Measurements from ENCODE around the gene PANX1.

PANX1 gene

DNA sequence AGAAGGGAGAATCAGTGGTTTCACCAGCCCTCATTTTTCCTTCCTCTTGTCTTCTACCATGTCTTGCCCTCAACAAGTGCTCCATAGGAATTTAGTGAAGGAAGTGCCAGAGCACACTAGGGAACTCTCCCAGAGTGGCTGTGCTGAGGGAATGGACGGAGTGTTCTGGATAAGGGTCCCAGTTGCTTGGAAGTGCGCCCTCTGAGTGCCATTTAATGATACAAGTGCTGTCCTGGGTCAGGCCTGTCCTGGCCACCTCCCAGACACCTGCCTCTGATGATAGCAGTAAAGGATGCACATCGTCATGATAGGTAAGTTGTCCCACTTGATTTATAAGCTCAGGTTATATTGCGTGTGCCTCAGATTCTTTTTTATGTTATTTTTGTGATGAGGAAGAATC is 5.1 kb downstream of the PANX1 start:
- H2AFZ ChIP-seq (ENCODE audit: low read length) = no peak overlapping the region
- H3K9me2 ChIP-seq (ENCODE audit: low read depth, low read length) = no peaks in the 10 kb centered on the region
- H3K27me3 ChIP-seq (ENCODE audit: insufficient read depth, low read length) = no peaks in the 10 kb centered on the region
- 0 out of 2 replicates have a peak, but pooled peaks cover 7% of the 10 kb centered on the region for H3K79me2 ChIP-seq (ENCODE audit: insufficient read depth, low read length)
- TF ChIP-seq EZH2 (IDR thresholded peaks at IDR 0.05; ENCODE audit: borderline replicate concordance, low read length) = no peak
- TF ChIP-seq, protein P1, sequence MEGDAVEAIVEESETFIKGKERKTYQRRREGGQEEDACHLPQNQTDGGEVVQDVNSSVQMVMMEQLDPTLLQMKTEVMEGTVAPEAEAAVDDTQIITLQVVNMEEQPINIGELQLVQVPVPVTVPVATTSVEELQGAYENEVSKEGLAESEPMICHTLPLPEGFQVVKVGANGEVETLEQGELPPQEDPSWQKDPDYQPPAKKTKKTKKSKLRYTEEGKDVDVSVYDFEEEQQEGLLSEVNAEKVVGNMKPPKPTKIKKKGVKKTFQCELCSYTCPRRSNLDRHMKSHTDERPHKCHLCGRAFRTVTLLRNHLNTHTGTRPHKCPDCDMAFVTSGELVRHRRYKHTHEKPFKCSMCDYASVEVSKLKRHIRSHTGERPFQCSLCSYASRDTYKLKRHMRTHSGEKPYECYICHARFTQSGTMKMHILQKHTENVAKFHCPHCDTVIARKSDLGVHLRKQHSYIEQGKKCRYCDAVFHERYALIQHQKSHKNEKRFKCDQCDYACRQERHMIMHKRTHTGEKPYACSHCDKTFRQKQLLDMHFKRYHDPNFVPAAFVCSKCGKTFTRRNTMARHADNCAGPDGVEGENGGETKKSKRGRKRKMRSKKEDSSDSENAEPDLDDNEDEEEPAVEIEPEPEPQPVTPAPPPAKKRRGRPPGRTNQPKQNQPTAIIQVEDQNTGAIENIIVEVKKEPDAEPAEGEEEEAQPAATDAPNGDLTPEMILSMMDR (IDR thresholded peaks at IDR 0.05; ENCODE audit: low read length) = no peak
- no peak overlapping the region for H3K4me2 ChIP-seq (ENCODE audit: low read length)
- no peak overlapping the region for H3K9ac ChIP-seq (ENCODE audit: low read length)
- H3F3A ChIP-seq (ENCODE audit: insufficient read depth, low read length) = no peaks in the 10 kb centered on the region
- no peak overlapping the region for H3K4me3 ChIP-seq (ENCODE audit: low read depth, low read length, poor library complexity, severe bottlenecking)
- no peaks in the 10 kb centered on the region for H3K9me3 ChIP-seq (ENCODE audit: low read length)
- H4K20me1 ChIP-seq (ENCODE audit: insufficient read depth, low read length) = no peaks in the 10 kb centered on the region
- H3K4me1 ChIP-seq (ENCODE audit: insufficient read depth, low read length, severe bottlenecking) = peaks cover 21% of the 10 kb centered on the region
- no peaks in the 10 kb centered on the region for H3K36me3 ChIP-seq (ENCODE audit: insufficient read depth, low read length)
- no peak overlapping the region for H3K27ac ChIP-seq (ENCODE audit: low read depth, low read length, poor library complexity, severe bottlenecking)

DNA sequence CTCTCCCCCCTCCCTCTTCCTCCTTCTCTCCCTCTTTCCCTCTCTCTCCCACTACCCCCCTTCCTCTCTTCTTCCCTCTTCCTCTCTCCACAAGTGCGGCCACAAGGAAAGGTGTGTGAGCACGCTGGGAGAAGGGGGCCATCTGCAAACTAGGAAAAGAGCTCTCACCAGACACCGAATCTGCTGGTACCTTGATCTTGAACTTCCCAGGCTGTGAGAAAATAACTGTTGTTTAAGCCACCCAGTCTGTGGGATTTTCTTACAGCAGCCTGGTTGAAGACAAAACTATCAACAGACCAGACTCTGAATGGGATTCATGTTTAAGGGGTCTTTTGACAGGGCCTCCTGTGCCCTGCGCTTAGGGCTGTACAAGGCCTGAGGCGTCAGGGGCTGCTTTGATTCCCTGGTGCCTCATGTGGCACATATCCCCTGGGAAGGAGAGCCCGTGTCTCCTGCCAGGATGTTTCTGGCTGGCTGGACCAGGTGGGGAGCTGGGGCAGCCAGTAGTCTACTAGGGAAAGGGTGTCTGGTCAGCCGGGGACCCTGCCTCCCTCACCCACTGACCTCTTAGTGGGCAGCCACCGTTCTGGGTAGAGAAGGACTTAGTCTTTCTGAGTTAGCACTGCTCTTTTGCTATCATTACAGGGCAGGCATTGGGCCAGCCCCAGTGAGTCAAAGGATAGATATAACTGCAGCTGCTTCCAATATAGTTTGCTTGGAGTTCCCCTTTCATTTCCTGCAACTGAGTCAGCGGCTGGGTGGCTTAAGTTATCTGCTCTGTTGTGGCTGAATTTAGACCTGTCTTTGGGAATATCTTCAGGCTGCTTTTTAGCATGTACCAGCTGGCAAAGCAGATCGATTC is 6.2 kb downstream of the PANX1 start:
- no peak overlapping the region for H3K27ac ChIP-seq (ENCODE audit: low read depth, low read length, poor library complexity, severe bottlenecking)
- H3K9ac ChIP-seq (ENCODE audit: low read length) = no peak overlapping the region
- H3K9me2 ChIP-seq (ENCODE audit: low read depth, low read length) = no peaks in the 10 kb centered on the region
- H4K20me1 ChIP-seq (ENCODE audit: insufficient read depth, low read length) = no peaks in the 10 kb centered on the region
- H3K36me3 ChIP-seq (ENCODE audit: insufficient read depth, low read length) = no peaks in the 10 kb centered on the region
- peaks cover 7% of the 10 kb centered on the region; the same call in 1 of the 2 replicates for H3K79me2 ChIP-seq (ENCODE audit: insufficient read depth, low read length)
- TF ChIP-seq, protein P1 (IDR thresholded peaks at IDR 0.05; ENCODE audit: low read length) = no peak
- no peak for TF ChIP-seq EZH2 (IDR thresholded peaks at IDR 0.05; ENCODE audit: borderline replicate concordance, low read length)
- no peaks in the 10 kb centered on the region for H3K9me3 ChIP-seq (ENCODE audit: low read length)
- peaks cover 16% of the 10 kb centered on the region for H3K4me1 ChIP-seq (ENCODE audit: insufficient read depth, low read length, severe bottlenecking)
- H3K4me3 ChIP-seq (ENCODE audit: low read depth, low read length, poor library complexity, severe bottlenecking) = no peak overlapping the region
- H3K27me3 ChIP-seq (ENCODE audit: insufficient read depth, low read length) = no peaks in the 10 kb centered on the region
- no peaks in the 10 kb centered on the region for H3F3A ChIP-seq (ENCODE audit: insufficient read depth, low read length)
- H2AFZ ChIP-seq (ENCODE audit: low read length) = no peak overlapping the region
- H3K4me2 ChIP-seq (ENCODE audit: low read length) = no peak overlapping the region

DNA sequence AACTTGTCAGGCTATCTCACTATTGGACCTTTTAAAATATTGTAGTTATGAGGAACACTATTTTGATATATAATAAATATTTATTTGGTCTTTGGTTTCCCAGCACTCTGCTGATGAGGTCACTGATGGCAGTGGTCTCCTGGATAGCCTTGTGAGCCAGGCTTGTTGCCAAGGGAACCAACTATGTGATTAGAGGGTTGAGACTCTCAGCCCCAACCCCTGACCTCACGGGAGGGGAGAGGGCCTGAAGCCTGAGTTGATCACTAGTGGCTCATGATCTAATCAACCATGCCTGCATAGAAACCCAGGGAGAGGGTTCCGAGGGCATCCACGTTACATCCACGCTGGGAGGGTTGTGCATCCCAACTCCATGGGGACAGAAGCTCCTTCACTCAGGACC is 10.8 kb downstream of the PANX1 start:
- no peaks in the 10 kb centered on the region for H3K9me2 ChIP-seq (ENCODE audit: low read depth, low read length)
- H3K27me3 ChIP-seq (ENCODE audit: insufficient read depth, low read length) = no peaks in the 10 kb centered on the region
- H3K27ac ChIP-seq (ENCODE audit: low read depth, low read length, poor library complexity, severe bottlenecking) = no peak overlapping the region
- no peaks in the 10 kb centered on the region for H3F3A ChIP-seq (ENCODE audit: insufficient read depth, low read length)
- no peaks in the 10 kb centered on the region; the same call in 1 of the 2 replicates for H4K20me1 ChIP-seq (ENCODE audit: insufficient read depth, low read length)
- H3K79me2 ChIP-seq (ENCODE audit: insufficient read depth, low read length) = peaks cover 3% of the 10 kb centered on the region; the same call in 1 of the 2 replicates
- no peak overlapping the region for H3K9ac ChIP-seq (ENCODE audit: low read length)
- no peaks in the 10 kb centered on the region for H3K36me3 ChIP-seq (ENCODE audit: insufficient read depth, low read length)
- TF ChIP-seq, protein P1 (IDR thresholded peaks at IDR 0.05; ENCODE audit: low read length) = no peak
- TF ChIP-seq EZH2 (IDR thresholded peaks at IDR 0.05; ENCODE audit: borderline replicate concordance, low read length) = no peak
- no peaks in the 10 kb centered on the region for H3K4me1 ChIP-seq (ENCODE audit: insufficient read depth, low read length, severe bottlenecking)
- H2AFZ ChIP-seq (ENCODE audit: low read length) = no peak overlapping the region
- H3K4me2 ChIP-seq (ENCODE audit: low read length) = no peak overlapping the region
- no peaks in the 10 kb centered on the region for H3K9me3 ChIP-seq (ENCODE audit: low read length)
- no peak overlapping the region for H3K4me3 ChIP-seq (ENCODE audit: low read depth, low read length, poor library complexity, severe bottlenecking)

All from OCI-LY1 (cell line).